Eye (tissue), 1 donor: Measurements from ENCODE around the gene GSG1L.
"Not testable (repeated sequence)": the region's sequence is repeated elsewhere in the genome, so short reads cannot be mapped to it uniquely, and the experiment has no call there.

Experiments
- DNase-seq: peaks from one replicate; pipeline ENCODE4 v3.0.0-alpha.2; 2015

Gene GSG1L

DNA sequence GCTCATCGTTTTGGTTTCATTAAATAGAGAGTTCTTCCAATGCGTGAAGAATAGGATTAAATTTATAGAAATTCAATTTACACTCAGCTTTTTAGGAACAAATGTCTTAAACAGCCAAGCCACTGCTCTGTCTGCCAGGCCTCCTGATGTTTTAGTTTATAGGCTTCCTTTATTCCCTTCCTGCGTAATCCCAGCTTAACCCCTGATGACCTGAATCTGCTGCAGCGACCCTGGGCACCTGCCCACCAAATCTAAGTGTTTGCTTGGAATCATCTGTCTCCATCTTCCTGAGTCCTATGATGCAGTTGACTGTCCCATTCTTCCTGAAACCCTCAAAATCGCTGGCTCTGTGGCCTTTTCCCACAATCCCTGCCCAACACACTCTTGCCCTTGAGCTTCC is 179.9 kb downstream of the GSG1L start:
- no peak for DNase-seq

GRCh38 chr16:27880287-27880686 is 183.2 kb downstream of the GSG1L start:
- no peak for DNase-seq

DNA sequence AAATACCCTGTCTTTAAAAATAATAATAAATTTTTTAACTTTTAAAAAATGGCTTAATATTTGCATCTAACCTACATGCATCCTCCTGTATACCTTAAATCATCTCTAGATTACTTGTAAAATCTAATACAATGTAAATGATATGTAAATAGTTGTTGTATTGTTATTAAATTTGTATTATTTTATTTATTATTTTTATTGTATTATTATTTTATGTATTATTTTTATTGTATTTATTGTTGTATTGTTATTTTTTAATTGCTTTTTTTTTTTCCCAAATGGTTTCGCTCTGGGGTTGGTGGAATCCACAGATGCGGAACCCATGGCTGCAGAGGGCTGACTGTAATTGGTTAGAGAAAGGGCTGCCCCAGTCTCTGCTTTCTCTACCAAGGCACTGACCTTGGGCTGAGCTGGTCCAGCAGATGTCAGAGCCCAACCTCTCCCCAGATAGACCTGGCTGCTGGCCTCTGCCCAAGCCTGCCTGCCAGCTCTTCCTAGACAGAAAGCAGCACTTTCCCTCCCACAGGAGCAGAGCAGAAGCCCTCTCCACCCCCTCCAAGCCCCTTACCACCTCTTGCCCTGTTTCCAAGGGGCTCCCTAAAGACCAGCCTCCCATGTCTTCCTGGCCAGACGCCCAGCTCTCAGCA is 183.8 kb downstream of the GSG1L start:
- DNase-seq, result no peak

GRCh38 chr16:27872627-27873026 is 190.9 kb downstream of the GSG1L start:
- not testable (repeated sequence) for DNase-seq

- DNase-seq, result no peak
Measured at GRCh38 chr16:27870116-27870798, 193.3 kb downstream of the GSG1L start.

DNA sequence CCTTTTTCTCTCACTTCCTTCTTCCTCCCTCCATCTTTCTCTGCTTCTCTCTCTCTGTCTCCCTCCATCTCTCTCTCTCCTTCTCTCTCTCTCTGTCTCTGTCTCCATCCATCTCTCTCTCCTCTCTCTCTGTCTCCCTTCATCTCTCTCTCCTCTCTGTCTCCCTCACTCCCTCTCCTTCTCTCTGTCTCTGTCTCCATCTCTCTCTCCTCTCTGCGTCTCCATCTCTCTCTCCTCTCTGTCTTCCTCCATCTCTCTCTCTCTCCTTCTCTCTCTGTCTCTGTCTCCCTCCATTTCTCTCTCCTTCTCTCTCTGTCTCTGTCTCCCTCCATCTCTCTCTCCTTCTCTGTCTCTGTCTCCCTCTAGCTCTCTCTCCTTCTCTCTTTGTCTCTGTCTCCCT is 194.1 kb downstream of the GSG1L start:
- no peak for DNase-seq

DNA sequence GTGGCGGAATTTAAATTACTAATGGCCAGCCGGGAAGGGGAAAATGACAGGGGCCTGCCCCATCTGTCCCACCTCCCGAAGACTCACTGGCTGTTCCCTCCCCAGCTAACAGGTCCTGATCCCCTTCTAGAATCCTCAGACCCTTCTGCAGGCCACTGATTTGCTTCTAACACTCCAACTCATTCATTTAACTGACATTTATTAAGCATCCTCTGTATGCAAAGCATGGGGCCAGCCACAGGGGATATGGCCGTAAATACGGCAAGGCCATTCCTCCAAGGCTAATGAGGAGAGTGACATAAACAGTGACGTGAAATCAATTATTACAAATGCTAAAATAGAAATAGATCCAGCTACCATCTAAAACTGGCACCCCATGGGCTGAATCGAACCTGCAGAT is 195.3 kb downstream of the GSG1L start:
- DNase-seq, result no peak

DNA sequence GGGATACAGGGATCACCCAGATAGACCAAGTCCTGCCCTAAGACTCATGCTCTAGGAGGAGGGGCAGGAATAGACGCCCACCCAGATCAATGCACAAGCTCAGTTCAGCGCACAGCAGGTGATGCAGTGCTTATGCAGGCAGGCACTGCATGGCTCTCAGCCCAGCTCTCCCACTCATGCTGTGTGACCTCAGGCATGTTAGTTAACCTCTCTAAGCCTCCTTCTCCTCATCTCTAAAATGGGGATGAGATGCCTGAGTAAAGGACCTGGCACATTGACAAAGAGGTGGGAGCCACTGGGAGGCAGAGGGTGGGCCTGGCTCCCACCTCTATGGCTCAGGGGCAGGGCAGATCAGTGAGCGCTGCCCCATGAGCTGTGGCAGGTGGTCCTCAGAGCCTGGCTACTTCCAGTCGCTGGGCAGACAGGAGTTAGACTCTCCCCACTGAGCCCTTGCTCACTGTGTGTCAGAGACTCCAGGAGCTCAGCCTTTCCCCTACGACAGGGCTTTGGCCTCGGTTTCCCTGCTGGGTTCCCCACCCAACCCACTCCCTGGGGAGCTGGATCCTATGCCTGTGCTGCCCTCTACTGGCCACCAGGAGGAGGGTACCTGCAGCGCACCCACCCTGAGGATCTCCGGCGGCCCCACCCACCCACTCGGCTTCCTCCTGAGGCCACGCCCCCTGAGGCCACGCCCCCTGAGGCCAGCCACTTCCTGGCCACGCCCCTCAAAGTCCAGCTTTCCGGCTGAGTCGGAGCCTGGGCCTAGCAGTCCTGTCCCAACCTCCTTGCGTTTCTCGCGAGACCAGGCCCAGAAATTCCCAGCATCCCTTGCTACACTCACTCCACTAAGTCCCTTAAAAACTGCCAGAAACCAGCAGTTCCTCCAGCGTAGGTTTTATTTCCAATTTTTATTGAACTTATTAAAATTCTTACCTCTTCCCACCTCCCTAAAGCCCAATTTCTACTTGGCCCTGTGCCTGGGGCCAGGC is 196.1 kb downstream of the GSG1L start:
- peak; percentile 63 for DNase-seq

DNA sequence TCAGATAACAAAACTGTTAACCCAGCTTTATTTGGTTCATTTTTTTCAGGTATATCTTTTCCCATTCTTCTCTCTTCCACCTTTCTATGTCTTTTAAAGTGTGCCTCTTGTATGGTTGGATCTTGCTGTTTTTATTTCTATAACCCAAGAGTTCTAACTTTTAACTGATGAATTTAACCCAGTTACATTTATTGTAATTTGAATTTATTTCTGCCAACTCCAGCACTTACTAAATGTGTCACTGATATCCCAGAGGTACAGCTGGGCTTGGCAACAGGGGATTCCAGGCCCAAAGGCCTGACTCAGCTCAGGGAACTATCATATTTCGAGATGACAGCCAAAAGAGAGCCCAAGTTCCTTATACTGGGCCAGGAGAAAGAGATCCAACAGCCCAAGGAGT is 200.1 kb downstream of the GSG1L start:
- no peak for DNase-seq

- no peak for DNase-seq
Measured at GRCh38 chr16:27862953-27863352, 200.6 kb downstream of the GSG1L start.

DNA sequence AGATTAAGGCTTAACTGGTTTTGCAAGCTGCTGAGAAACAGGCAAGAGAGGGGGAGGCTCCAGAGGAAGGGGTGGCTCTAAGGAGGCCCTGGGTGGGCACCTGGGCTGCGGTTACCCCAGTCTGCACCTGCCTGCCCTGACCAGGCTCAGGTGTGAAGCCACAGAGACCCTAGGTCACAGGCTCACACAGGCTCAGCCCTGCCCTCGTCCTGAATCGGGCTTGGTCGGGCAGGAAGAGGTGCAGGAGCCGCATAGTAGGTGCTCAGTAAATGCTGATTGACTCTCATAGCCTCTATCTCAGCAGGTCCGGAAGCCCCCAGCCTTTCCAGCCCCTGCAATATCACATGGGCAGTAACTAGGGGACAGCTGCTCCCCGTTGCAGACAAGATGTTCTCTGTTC is 203.4 kb downstream of the GSG1L start:
- DNase-seq, result no peak

GRCh38 chr16:27859020-27859419 is 204.5 kb downstream of the GSG1L start:
- DNase-seq, result no peak

DNA sequence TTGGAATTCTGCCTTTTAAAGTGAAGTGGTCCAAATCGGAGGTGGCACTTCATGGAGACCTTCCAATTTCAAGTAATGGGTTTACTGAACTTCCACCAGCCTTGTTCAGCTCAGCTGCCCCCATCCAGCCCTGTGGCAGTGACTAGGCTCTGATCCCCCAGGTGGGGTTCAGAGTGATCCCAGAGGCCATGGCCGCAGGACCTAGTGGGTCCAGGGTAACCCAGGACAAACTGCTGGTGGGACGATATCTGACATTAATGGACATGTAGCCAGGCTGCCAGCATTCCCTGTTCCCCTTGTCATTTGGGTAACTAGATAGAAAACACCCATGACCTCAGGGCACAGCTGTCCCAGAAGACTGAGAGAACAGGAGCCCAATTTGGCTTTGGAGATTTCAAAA is 209.9 kb downstream of the GSG1L start:
- no peak for DNase-seq

GRCh38 chr16:27853101-27853500 is 210.4 kb downstream of the GSG1L start:
- no peak for DNase-seq

- no peak for DNase-seq
Measured at GRCh38 chr16:27852681-27853080, 210.8 kb downstream of the GSG1L start.

GRCh38 chr16:27852116-27852515 is 211.4 kb downstream of the GSG1L start:
- no peak for DNase-seq

- DNase-seq, result no peak
Measured at GRCh38 chr16:27851586-27851985, 211.9 kb downstream of the GSG1L start.

GRCh38 chr16:27849621-27850020 is 213.9 kb downstream of the GSG1L start:
- no peak for DNase-seq

- peak; percentile 65 for DNase-seq
Measured at GRCh38 chr16:27847030-27847550, 216.4 kb downstream of the GSG1L start.

GRCh38 chr16:27844826-27845225 is 218.7 kb downstream of the GSG1L start:
- no peak for DNase-seq

- DNase-seq, result no peak
Measured at GRCh38 chr16:27843800-27844199, 219.7 kb downstream of the GSG1L start.

GRCh38 chr16:27841911-27842310 is 221.6 kb downstream of the GSG1L start:
- no peak for DNase-seq

DNA sequence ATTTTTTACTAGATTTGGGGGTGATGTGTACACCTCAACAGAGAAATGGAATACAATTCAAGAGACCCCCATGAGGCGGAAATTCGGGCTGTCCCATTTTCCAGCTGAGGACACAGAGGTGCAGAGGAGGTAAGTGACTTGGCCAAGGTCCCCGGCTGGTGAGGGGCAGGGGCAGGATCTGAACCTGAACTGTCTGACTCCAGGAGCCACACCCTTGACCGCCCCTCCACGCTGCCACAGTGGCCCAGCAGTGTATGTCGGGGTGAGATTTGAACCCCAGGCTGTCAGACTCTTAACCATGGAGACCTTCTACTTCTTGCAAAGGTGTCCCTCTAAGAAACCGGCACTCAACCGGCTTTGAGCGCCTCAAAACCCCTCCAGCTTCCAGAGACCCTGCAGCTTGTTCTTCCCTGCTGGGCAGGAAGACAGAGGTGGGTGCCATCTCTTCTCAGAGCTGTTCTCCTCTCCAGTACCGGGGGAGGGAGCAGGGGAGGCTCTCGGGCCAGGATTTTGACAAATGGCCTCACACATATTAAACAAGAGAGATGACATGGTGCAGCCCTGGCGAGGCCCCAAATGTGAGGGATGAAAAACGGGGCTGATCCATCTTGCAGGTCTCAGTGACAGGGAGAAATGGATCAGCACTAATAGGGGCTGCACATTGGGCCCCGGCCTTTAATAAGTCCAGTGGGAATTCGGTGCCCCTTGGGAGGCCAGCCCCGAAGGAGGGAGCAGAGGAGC is 222.3 kb downstream of the GSG1L start:
- DNase-seq, result no peak
